LNCaP clone FGC (cell line): ENCODE measurements around the gene RNF208.

Experiments used
- DNase-seq: peaks from one replicate; pipeline ENCODE4 v3.0.0-alpha.2; 2011; ENCODE audit warnings: low read depth
- H3K4me3 ChIP-seq: 2 replicates; pipeline ENCODE4 v1.5.1; 2011; ENCODE audit warnings: mild to moderate bottlenecking, low read depth, low read length, control low read depth
- TF ChIP-seq, protein P1 (sequence below): IDR thresholded peaks from 2 replicates; pipeline ENCODE4 v1.5.1; 2012; ENCODE audit warnings: mild to moderate bottlenecking; ENCODE audit not compliant: control insufficient read depth, insufficient read depth; ENCODE audit errors: extremely low read depth

Gene RNF208

DNA sequence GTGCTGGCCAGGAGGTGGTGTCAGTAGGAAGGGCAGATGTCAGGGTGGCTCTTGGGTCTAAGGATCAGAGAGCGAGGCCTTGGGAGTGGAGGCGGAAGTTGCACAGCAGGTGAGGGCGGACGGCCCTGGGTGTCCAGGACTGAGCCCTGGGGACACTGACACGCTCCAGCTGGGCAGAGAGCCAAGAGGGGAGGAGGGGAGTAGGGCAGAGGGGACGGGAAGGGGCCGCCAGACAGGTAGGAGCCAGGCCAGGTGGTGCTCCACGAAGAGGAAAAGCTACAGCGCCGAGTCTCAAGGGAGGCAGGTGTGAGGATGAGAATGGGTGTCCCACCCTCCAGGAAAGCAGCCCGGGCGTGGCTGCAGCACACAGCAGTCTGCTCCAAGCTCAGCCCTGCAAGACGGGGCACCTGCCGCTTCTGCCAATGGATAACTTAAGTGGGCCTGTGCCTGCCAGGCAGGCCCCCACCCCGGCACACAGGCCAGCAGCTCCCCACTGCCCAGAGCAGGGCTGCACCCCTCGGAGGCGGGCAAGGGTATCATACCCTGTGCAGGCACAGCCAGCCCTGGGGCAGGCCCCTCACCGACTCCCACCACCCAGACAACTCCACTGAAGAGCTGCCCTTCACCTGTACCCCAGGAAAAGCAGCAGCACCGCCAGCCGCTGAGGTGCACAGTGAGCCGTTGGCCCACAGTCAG, 26.4 kb downstream of the RNF208 start:
- TF ChIP-seq, protein P1, sequence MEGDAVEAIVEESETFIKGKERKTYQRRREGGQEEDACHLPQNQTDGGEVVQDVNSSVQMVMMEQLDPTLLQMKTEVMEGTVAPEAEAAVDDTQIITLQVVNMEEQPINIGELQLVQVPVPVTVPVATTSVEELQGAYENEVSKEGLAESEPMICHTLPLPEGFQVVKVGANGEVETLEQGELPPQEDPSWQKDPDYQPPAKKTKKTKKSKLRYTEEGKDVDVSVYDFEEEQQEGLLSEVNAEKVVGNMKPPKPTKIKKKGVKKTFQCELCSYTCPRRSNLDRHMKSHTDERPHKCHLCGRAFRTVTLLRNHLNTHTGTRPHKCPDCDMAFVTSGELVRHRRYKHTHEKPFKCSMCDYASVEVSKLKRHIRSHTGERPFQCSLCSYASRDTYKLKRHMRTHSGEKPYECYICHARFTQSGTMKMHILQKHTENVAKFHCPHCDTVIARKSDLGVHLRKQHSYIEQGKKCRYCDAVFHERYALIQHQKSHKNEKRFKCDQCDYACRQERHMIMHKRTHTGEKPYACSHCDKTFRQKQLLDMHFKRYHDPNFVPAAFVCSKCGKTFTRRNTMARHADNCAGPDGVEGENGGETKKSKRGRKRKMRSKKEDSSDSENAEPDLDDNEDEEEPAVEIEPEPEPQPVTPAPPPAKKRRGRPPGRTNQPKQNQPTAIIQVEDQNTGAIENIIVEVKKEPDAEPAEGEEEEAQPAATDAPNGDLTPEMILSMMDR, result no peak
- peak overlapping the region; percentile 42 for H3K4me3 ChIP-seq
- no peak for DNase-seq

DNA sequence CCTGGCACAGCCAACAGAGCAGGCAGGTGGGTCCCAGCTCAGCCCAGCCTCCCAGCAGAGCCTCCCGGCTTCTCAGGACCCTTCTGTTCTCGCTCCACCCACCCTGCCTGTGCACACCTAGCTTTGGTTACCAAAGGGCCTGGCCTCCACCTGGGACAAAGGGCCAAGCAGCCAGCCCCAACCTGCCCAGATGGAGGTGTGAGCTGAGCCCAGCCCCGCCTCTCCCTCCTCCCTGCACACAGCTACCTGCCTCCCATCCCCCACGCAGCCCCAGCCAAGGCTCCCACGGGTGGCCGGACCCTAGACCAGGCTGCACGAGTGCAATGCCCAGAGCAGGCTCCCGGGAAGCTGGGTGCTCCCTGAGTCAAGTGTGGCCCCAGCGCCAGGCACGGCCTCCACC, 27.1 kb downstream of the RNF208 start:
- DNase-seq, result no peak
- peak overlapping the region; percentile 42 for H3K4me3 ChIP-seq
- TF ChIP-seq, protein P1, result no peak

DNA sequence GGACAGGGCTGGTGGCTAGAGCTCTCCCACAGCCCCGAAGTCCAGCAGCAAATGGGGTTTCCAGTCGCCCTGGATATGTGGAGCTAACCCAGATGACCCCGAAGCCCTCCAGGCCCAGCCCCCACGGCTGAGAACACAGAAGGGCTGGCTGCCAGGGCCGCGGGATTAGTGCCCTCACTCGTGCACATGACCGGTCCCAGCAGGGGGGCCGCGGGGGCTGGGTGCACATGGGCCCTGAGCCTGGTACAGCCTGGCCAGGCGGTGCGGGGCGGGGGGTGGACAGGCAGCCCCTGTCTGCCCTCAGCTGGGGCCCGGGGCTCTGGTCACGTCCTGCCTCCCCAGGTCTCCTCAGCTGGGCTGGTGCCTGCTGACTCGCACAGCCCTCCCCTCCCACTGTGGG, 27.7 kb downstream of the RNF208 start:
- DNase-seq, result no peak
- peak overlapping the region; percentile 42 for H3K4me3 ChIP-seq
- TF ChIP-seq, protein P1, result no peak

DNA sequence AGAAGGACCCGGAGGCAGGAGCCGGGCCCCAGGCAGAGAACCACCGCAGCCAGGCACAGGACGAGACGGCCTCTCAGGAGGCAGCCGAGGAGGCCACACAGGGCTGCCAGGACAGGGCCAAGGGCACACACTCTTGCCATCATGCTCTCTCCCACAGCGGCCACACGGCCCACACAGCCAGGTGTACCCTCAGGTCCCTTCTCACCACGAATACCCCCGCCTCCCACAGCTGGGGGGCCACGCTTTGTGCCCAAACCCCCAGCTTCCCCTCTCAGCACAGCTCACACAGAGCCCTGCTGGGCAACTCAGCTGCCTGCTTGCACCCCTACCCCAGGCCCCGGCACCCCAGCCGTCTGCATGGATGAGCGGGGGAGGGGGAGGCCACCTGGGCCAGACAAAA, 28.3 kb downstream of the RNF208 start:
- no peak for DNase-seq
- no peak overlapping the region for H3K4me3 ChIP-seq
- TF ChIP-seq, protein P1, result no peak

DNA sequence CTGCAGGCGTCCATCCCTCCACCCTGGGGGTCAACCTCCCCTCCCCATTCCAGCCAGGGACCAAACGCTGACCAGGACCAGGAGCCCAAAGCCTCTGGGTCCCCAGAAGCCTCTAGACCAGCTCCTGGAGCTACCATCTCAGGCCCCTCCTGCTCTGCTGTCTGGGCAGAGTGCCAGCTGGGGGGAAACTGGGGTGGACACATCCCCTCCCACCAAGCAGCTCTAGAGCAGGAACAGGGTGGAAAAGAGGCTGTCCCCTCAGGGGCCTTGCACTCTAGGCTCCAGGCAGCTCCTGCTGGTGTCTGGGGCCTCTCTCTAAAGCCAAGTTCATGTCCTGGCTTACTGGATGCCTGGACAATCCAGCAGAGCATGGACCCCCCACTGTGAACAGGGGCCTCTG, 29.2 kb downstream of the RNF208 start:
- H3K4me3 ChIP-seq, result no peak overlapping the region
- no peak for DNase-seq
- TF ChIP-seq, protein P1, result no peak

DNA sequence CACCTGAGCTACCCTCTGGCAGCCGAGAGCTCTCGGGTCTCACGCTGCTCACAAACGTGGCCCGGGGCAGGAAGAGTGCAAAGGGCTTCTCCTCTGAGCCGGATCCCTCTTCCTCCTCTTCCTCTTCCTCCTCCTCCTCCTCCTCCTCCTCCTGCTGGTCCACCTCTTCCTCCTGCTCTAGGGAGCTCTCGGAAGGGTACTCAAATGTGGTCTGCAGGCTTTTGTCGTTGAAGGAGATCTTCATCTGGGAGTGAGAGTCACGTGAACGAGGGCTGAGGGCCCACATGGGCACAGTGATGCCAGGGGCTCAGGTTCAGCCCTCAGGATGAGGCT, 29.6 kb downstream of the RNF208 start:
- TF ChIP-seq, protein P1, result no peak
- no peak overlapping the region for H3K4me3 ChIP-seq

DNA sequence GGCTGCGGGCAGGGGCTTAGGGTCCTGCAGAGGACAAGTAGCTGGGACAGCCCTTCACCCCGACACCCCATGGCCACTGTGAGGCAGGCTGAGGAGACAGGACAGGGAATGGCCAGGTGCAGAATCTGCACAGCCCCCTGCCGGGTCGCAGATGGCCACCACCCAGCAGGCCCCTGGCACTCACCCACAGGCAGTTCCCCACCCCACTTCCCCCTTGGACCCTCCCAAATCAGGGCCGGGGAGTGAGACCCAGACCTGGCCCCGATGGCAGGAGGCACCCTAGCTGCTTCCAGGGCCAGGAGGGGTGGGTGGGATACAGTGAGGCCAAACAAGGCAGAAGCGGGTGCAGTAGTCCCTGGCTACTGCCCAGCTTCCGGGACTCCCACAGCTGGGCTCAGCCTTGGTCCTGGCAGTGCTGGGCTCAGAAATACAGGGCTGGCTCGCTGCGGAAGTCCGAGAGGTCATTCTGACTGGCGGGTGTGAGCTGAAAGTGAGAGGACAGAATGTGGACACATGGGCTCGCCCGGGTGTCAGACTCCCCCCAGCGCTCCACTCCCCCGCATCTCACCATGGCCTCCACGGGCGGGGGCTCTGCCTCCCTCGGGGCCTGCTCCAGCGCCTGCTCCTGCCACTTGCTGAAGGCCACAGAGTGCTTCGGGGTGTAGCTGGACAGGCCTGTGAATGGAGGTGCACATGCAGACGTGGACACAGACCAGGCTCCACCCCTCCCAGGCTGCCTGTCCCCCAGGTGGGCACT, 30.2 kb downstream of the RNF208 start:
- TF ChIP-seq, protein P1, result no peak
- no peak overlapping the region for H3K4me3 ChIP-seq
- DNase-seq, result no peak

More for the DNA sequence above, 29.6 kb downstream of the RNF208 start:
- no peak for DNase-seq
